Central memory CD4-positive, alpha-beta T cell (primary cell): Measurements from ENCODE around the gene SLC34A3.
"Not testable (repeated sequence)": the region's sequence is repeated elsewhere in the genome, so short reads cannot be mapped to it uniquely, and the experiment has no call there.

Source experiments
- DNase-seq: peaks from one replicate; pipeline ENCODE4 v3.0.0; 2022

SLC34A3 gene

DNA sequence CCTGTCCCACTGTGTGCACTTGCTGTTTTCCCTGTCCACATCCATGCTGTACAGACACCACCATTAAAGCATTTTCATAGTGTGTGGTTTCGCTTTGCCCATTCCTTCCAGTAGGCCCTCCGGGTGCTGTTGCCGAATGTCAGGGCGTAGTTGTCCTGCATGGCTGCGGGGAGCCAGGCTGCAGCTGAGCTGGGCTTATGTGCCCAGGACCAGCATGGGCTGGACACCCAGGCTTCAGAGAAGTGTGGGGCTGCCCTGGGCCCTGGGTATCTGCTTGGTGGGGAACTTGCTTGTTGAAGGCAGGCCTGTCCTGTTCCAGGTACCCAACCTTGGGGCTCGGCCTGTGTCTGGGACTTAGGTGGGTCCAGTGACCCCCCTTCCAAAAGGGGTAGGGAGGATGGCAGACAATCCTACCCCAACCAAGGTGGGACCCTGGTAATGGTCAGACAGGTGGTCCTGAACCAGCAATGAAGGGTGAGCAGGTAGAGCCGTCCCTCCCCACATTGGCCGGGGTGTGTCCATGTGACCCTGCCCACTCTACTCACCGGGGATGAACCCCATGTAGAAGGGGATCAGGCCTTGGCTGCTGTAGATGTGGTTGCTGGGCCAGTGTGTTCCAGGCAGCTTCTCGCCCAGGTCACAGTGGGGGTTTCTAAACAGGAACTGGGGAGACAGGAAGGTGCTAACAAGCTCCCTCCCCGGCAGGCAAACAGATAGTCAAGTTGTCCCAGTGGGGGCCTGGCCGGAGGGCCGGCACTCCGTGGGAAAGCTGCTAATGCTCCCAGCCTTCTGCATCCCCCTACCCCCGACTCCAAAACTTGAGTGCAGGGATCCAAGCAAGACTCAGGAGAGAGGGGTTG is 13.2 kb downstream of the SLC34A3 start:
- no peak for DNase-seq

DNA sequence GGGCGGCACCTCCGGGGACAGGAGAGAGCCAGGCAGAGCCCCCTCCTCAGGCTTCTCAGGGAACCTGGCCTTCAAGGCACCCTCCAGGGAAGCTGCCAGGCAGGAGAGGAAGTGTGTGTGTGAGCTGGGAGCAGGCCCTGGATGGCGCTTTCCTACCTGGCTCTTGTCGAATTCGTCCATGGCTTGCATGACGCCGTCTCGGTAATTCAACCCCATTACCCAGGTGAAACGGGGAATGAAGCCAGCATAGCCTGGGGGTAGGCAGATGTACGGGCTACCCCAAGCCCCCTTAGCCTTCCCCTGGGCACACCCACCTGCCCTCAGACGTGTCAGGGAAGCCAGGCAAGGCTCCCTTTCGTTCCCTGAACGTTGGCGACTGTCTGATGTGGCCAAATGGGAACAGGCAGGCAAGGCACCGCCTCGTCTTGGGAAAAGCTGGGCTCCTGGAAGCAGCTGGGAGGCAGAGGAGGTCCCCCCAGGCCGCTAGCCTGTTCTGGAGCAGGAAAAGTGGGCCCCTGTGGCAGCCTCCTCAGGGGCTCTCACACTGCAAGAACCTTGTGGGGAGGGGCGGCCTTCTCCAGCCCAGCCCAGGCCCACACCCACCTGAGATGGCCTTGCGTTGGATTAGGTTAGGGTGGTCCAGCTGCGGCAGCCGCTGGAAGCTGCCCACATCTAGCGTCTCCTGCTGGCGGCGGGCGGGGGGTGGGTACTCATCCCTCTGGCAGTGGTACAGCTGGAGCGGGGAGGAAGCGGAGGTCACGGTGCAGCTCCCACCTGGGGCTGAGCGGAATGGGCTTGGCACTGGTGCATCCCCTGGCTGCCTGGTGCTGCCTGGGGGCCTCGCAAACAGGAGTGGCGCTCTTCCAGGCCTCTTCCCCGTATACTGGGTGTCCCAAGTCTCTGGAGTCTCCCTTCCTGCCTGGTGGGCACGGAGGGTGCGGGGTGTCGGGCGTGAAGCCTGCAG is 14.1 kb downstream of the SLC34A3 start:
- DNase-seq: no peak

DNA sequence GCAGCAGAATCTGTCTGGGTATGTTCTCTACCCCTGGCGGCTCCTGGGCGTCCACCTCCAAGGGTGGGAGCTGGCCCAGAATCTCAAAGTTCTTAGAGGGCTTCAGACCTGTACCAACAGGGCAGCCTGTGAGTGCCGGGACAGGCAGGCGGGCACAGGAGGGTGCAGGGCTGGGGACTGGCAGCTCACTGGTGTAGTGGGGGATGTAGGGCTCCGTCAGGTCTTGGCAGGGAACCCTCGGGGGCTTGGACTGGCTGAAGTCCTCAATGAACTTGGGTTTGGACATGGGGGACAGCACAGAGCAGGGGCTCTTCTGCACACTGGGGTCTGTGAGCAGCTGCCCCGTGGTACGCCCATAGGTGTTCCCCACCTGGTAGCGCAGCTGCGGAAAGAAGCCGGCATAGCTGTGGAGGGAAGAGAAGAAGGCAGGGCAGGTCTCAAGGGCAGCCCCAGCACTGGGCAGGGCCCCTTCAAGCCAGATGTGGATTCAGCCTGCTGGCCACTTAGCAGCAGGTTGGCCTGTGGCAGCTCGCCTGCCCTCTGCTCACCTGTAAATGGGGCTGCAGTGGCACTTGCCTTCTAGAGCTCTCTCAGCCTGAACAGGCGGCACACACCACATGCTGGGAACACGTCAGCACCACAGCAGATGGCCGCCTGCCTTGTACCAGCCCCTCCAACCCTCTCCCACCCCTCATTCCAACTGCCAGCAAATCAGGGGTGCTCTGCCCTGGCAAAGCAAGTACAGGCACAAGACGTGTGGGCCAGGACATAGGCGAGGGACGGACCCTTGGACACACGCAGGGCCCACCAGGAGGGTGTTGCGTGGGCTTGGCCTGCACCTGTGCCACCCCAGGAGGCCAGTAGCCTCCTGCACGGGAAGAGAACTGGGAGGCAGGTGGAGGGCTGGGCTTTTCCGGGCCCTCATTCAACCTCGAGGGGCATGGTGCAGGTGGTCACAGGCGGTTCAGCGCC is 15.0 kb downstream of the SLC34A3 start:
- DNase-seq: no peak

DNA sequence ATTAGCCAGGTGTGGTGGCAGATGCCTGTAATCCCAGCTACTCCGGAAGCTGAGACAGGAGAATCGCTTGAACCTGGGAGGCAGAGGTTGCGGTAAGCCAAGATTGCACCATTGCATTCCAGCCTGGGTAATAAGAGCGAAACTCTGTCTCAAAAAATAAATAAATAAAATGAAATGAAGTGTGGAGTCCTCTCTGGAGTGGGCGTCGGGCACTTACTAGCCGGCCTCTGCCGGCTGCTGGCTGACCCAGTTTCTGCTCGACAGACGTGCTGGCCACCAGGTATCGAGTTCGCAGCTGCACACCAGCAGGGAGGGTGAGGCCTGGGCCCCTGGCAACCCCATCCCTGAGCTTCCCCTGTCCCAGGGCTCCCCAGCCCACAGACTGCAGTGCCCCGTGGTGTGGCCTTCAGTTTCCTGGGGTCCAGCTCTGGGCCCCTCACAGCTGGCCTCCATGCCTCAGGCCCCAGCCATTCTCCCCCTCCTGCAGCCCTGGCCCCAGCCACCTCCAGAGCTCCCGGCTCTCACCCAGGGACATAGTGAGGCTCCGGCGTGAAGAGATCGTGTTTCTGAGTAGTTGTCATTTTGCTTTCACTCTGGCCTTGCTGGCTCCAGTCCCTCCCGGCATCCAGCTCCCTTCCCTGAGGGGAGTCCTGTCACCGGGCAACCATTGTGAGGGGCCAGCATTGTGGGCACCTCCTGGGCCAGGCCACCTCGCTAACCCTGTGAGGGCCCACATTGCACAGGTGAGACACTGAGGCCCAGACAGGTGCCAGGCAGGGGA is 16.6 kb downstream of the SLC34A3 start:
- no peak for DNase-seq

DNA sequence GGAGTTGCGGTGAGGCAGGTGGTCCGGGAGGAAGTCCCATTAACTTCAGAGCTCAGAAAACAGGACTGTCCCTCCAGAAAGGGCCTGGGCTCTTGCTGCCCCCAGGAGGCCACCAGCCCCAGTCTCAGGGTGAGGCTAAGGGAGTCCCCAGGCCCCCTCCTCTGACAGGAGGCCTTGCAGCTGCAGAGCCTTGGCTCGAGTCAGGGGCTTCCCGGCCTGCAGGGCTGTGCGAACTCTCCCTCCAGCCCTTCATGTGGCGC is 17.1 kb downstream of the SLC34A3 start:
- no peak for DNase-seq

DNA sequence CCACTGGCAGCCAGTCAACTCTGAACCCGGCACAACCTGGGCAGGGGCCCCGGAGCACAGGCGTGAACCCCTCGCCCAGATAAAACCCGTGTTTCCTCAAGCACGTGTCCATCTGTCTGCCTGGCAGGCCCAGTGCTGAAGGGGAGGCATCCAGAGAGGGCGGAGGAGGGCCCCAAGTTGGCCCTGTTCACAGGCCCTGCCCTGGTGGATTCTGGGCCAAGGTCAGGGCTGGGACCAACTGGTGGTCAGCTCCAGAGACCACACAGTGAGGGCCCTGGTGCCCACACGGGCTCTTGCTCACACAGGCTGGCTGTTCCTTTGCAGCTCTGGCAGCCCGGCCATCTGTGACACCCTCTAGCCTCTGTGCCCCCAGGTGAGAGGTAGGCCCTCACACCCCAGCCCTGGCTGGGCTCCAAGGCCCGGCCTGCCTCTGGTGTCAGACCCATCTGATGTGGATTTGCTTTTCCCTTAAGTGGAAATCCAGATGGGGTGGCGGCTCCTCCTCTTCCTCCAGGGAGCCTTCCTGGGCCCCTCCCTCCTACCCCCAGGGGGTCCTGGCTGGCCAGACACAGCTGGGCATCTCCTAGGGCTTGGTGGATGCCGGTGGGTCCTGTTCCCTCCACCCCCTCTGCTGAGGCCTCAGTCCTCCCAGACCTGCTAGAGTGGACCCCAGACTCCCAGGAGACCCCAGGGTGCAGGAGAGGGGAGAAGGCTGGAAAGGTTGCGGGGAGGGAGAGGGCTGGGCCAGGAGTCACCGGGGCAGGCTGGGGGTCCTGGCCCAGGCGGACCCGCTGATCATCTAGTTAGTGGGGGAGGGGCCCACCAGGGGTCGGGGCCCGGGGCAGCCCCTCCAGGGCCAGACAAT is 19.9 kb downstream of the SLC34A3 start:
- DNase-seq: no peak

DNA sequence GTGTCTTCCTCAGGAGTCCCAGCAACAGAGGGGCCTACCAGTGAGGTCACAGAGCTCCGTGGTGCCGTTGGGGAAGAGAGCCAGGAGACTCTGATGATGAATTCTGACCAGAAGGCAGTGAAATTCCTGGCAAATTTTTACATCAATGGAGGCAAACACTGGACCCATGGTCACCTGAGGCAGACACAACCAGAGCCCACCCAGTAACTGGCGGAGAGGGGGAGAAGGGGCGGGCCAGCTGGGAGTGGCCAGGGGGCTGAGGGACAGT is 20.4 kb downstream of the SLC34A3 start, which contains the start of gene STPG3:
STPG3 (plus strand) TSS at position 93 of the 268 bp plus-strand sequence; CDS start at position 94, 1 bp downstream.
- no peak for DNase-seq

DNA sequence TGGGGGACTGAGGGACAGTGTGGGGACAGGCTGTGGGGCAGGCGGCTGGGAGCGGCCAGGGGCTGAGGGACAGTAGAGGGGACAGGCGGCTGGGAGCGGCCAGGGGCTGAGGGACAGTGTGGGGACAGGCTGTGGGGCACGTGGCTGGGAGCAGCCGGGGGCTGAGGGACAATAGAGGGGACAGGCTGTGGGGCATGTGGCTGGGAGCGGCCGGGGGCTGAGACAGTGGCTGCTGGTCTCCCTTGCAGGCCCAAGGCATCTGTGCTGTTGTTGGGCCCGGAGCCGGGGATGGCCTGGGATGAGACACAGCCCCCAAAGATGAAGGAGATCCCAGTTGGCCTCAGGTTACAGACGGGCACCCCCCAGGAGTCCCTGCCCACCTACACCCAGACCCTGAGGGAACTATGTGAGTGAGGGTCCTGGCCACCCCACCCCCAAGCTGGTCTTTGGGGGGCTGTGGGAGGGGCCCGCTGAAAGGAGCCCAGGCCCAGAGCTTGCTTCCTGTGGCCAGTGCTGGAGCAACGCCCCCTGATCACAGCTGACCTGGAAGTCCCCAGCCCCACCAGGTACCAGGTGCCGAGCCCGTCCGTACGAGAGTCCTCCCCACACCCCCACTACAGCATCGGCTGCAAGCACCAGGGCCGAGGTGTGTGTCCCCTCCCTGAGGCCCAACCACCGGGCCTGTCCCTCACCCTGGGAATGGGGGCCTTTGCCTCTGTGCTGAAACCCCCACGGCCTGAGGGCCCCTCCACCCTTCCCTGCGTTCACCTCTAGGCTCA is 21.0 kb downstream of the SLC34A3 start:
- no peak for DNase-seq

DNA sequence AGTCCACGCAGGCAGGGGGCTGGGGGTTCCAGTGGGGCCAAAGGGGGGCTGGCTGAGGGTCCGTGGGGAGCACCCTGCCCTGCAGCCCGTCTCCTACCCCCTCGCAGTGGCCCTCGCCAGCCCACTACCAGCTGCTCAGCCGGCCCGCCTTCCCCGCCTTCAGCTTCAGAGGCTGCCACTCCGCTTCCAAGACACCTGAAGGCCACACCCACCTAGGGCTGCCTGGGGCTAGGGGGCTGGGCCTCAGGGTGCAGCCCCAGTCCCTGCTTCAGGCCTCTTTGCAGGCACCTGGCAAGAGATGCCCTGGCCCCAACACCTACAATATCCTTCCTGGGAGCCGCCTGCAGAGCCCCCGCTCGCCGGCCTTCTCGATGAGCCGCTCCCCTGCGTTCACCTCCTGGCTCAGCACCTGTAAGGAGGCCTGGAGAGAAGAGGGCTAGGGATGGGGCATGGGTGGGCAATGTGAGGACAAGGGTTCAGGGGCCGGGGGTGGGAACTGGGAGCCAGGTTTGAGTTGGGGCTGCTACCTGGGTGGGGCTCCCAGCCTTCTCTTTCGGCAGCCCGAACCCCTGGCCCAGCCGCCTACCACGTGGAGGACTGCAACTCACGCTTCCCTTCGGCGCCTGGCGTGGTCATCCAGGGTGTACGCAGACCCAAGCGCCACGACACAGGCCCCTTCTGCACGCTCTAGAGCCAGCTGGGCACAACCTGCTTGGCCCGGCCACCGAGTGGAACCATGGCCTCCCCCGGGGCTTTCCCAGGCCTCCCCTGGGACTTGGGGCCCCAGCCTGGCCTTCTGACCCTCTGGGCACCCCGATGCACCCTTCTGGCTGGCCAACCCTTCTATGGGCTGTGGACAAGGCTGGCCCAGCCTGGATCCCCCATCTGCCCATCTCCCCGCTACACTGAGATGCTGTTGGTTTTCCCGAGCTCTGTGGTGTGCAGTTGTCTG is 22.1 kb downstream of the SLC34A3 start:
- DNase-seq: no peak

DNA sequence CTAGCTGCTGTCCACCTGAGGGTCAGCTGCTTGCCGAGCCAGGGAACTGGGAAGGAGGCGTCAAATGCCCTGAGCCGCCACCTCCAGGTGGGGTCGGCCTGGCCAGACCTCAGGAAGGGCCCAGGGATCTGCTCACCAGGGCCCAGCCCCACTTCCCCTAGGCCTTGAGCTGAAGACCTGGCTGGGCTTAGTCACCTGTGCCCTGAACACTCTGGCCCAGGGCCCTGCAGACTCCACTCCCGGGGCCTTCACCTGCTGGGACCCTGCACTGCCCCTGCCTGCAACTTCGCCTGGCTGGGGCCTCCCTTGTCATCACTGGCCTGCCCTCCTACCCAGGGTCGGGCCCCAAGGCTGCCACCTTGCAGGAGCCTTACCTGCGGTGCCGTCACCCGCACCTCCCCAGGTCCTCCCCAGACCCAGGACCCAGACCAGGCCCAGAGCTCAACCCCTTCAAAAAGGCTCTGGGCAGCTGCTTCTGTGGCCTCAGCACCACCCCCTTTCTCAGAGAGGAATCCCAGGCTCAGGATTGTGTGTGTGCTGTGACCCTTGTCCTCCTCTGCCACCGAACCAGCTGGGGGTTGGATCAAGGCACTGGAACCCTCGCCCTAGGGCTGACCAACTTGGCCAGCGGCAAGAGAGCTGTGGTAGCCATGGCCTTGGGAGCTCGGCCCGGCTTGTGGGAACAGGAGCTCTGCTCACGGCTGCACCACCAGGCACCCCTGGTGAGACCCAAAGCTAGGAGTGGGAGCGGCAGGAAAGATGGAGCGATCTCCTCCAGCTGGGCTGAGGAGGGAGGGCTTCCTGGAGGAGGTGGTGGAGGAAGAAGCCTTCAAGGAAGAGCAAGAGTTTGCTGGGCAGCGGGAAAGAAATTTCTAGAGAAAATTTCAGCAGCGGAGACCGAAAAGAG is 23.3 kb downstream of the SLC34A3 start:
- no peak for DNase-seq

DNA sequence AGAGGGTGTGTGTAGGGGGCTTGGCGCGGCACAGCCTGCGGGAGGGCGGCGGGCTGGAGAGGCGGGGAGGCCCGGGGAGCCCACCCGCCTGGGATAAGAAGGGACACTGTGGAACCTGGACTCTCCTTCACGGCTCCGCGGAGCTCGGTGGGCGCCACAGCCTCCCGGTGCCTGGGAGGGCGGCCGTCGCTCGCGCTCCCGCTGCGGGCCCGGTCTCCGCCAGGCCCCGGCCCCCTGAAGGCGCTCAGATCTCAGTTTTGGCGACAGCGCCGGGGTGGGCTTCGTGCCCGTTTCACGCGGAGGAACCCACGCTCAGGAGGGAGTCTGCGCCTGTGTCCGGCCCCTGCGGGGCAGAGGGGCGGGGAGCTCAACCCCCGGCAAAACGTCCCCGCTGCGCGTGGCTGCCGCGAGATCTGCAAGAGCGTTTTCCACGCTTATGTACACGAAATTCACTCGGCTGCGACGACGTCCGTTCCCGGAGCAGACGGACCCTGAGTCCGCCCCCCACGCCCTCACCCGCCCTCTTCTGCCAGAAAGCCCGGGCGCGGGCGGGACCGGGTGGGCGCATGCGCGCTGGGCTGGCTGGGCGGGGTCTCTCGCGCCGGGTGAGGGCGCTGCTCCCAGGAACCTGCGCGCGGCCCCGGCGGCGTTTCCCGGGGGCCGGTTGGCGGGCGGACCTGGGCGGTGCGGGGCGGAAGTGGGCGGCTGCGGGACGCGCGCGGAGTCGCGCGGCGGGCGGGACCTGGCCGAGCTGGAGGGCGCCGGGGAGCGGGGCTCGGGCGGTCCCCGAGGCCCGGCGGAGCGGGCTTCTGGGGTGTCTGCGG is 24.1 kb downstream of the SLC34A3 start, which contains the start of gene NELFB:
NELFB (plus strand) TSS at position 704 of the 824 bp plus-strand sequence.
- peak; percentile 94 for DNase-seq

DNA sequence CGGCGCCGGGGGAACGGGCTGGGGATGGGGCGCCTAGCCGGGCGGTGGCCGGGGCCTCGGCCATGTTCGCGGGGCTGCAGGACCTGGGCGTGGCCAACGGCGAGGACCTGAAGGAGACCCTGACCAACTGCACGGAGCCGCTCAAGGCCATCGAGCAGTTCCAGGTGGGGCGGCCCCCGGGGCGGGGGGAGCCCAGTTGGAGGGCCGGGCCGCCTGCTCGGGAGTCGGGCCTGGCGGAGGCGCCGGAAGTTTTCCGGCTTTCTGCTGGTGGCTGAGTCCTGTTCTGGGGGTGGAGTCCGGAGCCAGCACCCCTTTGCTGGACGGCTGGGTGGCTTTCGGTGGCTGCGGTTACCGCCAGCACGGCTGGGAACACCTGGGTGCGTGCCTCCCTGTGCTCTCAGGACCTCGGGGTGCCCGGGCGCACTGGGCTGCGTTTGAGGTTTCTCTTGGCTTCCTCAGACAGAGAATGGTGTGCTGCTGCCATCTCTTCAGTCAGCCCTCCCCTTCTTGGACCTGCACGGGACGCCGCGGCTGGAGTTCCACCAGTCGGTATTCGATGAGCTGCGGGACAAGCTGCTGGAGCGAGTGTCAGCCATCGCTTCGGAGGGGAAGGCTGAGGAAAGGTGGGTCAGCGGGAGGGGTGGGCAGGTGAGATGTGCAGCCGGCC is 24.9 kb downstream of the SLC34A3 start:
- no peak for DNase-seq

DNA sequence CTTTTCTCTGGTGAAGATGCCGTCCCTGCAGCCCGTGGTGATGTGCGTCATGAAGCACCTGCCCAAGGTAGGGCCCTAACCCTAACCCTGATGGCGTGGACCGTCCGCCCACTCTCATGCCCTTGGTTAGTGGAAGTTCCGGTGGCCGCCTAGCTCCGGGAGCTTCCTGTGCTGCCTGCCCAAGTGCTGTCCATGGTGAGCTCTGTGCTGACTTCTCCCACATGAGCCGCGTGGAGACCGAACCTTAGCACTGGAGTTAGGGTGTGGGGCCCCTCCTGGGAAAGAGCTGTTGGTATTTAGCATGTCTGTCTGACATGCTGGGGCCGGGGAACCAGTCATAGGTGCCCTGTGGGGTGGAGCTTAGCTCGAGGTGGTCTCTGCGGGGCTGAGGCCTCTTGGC is 25.7 kb downstream of the SLC34A3 start:
- no peak for DNase-seq

DNA sequence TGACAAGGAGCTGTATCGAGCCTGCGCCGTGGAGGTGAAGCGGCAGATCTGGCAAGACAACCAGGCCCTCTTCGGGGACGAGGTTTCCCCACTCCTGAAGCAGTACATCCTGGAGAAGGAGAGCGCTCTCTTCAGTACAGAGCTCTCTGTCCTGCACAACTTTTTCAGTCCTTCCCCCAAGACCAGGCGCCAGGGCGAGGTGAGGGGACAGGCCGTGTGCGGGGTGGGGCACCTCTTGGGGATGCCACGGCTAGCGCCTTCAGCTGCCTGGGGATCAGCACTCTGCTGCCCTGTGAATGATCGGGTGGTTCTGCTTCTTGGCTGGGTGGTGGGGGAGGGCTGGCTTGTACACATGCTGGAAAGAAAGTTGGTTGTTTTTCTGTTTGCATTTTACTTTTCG is 26.2 kb downstream of the SLC34A3 start:
- no peak for DNase-seq

DNA sequence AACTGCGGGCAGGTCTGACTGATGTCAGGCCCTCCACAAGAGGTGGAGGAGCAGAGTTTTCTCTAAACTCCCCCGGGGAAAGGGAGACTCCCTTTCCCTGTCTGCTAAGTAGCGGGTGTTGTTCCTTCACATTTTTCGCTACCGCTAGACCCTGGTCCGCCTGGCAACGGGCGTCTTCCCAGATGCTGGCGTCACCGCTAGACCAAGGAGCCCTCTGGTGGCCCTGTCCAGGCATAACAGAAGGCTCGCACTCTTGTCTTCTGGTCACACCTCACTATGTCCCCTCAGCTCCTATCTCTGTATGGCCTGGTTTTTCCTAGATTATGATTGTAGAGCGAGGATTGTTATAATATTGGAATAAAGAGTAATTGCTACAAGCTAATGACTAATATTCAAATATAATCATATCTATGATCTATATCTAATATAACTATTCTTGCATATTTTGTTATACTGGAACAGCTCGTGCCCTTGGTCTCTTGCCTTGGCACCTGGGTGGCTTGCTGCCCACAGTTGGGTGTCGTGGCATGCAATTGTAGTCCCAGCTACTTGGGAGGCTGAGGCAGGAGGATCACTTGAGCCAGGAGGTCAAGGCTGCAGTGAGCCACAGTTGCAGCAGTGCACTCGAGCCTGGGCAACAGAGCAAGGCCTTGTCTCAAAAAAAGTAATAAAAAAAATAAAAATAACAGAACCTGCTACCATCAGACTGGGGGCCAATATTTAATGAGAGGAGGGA is 31.6 kb downstream of the SLC34A3 start:
- not testable (repeated sequence) for DNase-seq

DNA sequence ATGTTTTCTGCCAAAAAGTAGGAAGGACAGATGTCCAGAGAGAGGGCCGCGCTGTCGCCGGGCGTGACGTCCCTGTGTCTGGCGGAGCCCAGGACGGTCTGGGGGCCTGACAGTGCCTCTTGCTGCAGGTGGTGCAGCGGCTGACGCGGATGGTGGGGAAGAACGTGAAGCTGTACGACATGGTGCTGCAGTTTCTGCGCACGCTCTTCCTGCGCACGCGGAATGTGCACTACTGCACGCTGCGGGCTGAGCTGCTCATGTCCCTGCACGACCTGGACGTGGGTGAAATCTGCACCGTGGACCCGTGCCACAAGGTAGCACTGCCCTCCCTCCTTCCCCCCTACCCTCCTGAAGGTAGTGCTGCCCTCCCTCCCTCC is 32.2 kb downstream of the SLC34A3 start:
- no peak for DNase-seq
